ENCODE measurements around the gene SLC51A.

DNA sequence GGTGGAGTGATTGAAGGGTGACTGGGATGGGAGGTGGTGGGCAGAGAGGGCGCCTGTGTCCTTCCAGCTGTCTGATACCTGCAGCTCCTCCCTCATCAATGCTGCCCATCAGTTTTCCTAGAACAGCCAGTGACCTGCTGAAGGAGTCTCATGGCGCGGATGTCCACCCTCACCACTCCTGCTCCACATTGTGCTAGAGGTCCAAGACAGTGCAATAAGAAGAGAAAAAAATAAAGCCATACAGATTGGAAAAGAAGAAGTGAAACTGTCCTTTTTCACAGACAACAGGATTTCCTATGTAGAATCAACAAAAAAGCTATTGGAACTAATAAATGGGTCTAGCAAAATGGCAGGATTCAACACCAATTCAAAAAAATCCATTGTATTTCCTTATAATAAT is 12.5 kb upstream of the SLC51A start:
- TF ChIP-seq POLR2A (IDR thresholded peaks at IDR 0.05; ENCODE audit: low read depth, low read length) (no peak), POLR2AphosphoS5 (IDR thresholded peaks at IDR 0.05; ENCODE audit: low read depth, low read length) (no peak), POU2F2 (IDR thresholded peaks at IDR 0.05; ENCODE audit: low read depth, low read length) (no peak), TAF1 (IDR thresholded peaks at IDR 0.05; ENCODE audit: low read depth, low read length) (no peak), SPI1 (IDR thresholded peaks at IDR 0.05; ENCODE audit: low read depth, low read length) (peak; percentile 95), PAX5 (IDR thresholded peaks at IDR 0.05; ENCODE audit: insufficient read depth, low read length, severe bottlenecking) (no peak)
